Measurements from ENCODE around the gene ZNF320. TPM values are rescaled to one million over a fixed set of nuclear protein-coding genes. Genes with fewer than 3 reads are reported as not detected.
"Not testable (repeated sequence)": the region's sequence is repeated elsewhere in the genome, so short reads cannot be mapped to it uniquely, and the experiment has no call there.

The ZNF320 gene
- total and polyA plus RNA-seq, 2 donors: 9.7 to 22.9 TPM

GRCh38 chr19:52936954-52937325, 39.5 kb upstream of the ZNF320 start:
- Histone ChIP-seq H3K27ac (ENCODE audit: low read depth) (no peak overlapping the region), H3K4me3 (ENCODE audit: low read depth, low read length) (no peak overlapping the region), H3K4me1 (ENCODE audit: insufficient read depth) (no peaks in the 10 kb centered on the region), H3K36me3 (ENCODE audit: insufficient read depth) (no peaks in the 10 kb centered on the region)
- DNase-seq (ENCODE audit: extremely low spot score): no peak
- WGBS: 84% methylated on average over 7 of the region's 7 CpGs

DNA sequence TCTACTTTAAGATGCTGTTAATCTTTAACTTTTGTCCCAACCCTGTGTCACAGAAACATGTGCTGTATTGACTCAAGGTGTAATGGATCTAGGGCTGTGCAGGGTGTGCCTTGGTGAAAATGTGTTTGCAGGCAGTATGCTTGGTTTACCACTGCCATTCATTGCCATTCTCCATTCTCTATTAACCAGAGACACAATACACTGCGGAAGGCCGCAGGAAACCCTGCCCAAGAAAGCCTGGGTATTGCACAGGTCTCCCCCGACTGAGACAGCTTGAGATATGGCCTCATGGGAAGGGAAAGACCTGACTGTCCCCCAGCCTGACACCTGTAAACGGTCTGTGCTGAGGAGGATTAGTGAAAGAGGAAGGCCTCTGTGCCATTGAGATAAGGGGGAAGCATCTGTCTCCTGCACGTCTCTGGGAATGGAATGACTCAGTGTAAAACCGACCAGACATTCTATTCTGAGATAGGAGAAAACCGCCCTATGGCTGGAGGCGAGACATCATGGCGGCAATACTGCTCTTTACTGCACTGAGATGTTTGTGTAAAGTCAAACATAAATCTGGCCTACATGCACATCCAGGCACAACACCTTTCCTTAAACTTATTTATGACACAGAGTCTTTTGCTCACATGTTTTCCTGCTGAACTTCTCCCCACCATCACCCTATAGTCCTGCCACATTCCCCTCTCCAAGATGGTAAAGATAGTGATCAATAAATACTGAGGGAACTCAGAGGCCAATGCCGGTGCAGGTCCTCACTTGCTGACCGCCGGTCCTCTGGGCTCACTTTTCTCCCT, 38.9 kb upstream of the ZNF320 start:
- Histone ChIP-seq H3K36me3 (ENCODE audit: insufficient read depth) (no peaks in the 10 kb centered on the region), H3K4me3 (ENCODE audit: low read depth, low read length) (no peak overlapping the region), H3K27ac (ENCODE audit: low read depth) (no peak overlapping the region), H3K4me1 (ENCODE audit: insufficient read depth) (no peaks in the 10 kb centered on the region)
- DNase-seq (ENCODE audit: extremely low spot score): peak; percentile 60
- WGBS: 57% methylated on average over 12 of the region's 12 CpGs

GRCh38 chr19:52935434-52935833, 38.0 kb upstream of the ZNF320 start:
- H3K27ac ChIP-seq (ENCODE audit: low read depth): no peak overlapping the region
- DNase-seq (ENCODE audit: extremely low spot score): no peak
- no peaks in the 10 kb centered on the region for H3K4me1 ChIP-seq (ENCODE audit: insufficient read depth)
- no peaks in the 10 kb centered on the region for H3K36me3 ChIP-seq (ENCODE audit: insufficient read depth)
- WGBS: 72% methylated on average over 8 of the region's 8 CpGs
- no peak overlapping the region for H3K4me3 ChIP-seq (ENCODE audit: low read depth, low read length)

GRCh38 chr19:52924641-52925040, 27.2 kb upstream of the ZNF320 start:
- not testable (repeated sequence) for H3K36me3 ChIP-seq (ENCODE audit: insufficient read depth); H3K27ac ChIP-seq (ENCODE audit: low read depth); H3K4me1 ChIP-seq (ENCODE audit: insufficient read depth); DNase-seq (ENCODE audit: extremely low spot score); H3K4me3 ChIP-seq (ENCODE audit: low read depth, low read length)
- 90% methylated on average over 9 of the region's 9 CpGs for WGBS

DNA sequence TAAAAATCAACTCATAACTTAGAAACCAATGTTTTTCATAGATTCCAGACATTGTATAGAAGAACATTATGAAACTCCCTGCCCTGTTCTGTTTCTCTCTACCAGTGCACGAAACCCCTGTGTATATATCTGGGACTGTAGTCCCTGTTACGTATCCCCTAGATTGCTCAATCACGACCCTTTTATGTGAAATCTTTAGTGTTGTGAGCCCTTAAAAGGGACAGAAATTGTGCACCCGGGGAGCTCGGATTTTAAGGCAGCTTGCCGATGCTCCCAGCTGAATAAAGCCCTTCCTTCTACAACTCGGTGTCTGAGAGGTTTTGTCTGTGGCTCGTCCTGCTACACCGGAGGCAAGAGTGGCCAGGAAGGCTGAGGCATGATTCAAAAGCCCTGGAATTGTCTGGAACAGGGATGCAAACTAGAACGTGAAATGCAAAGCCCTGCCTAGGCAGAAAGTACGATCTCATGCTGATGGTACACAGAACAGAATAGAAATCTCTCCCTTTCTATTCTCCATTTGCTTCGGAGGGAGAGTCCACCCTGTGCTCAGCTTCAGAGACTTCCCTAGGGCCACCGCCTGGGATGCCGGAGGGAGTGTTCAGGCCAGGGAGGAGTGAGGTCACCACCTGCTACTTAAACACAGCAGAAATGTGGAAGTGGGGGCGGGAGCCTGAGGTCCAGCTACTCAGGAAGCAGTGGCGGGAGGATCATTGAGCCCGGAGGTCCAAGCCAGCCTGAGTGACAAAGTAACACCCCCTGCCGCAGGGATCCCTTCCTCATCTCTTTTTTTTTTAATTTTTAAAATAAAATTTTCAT, 26.6 kb upstream of the ZNF320 start:
- H3K36me3 ChIP-seq (ENCODE audit: insufficient read depth): peaks cover 1% of the 10 kb centered on the region
- no peaks in the 10 kb centered on the region for H3K4me1 ChIP-seq (ENCODE audit: insufficient read depth)
- peak overlapping the region; percentile 86 for H3K27ac ChIP-seq (ENCODE audit: low read depth)
- 42% methylated on average over 18 of the region's 18 CpGs for WGBS
- DNase-seq (ENCODE audit: extremely low spot score): no peak
- H3K4me3 ChIP-seq (ENCODE audit: low read depth, low read length): peak overlapping the region; percentile 56

DNA sequence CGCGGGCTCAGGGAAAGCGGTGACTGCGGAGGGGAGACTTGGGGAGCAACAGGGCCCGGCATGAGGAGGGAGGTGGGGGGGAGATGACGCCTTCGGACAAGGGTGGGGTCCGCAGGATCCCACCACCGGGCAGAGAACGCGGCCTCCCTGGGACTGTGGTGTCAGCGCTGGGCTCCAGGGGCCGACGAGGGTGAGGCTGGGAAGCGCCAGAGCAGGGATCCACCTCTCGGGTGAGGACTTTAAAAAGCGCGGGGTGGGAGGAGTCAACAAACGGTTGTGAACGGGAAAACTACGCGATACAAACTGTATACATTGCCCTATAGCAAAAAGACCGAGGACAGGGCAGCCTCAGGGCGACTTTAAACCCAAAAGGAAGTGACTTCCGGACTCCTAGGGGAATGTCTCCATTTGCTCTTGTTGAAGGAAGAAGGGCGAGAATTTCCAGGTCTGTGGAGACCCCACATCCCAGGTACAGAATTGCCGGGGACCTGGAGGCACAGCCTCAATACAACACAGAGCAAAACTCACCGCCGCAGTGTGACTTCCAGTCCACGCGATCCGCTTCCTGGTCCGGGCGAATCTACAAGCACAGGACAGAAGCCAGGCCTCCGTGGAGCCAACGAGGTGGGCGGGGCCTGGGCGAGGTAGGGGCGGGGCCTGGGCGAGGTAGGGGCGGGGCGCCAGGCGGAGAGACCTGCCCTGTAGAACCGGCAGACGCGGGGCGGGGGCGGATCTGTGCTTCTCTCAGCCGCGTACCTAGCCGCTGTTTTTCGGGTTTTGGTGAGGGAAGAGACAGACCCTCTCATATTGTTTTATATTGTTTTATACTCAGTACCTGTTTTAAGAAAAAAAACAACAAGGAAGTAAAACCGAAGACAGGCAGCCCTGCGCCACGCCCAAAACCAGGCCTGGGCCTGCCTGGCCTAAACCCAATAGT, 25.7 kb upstream of the ZNF320 start, which contains the start of gene ZNF888:
Gene ZNF888 (minus strand): TSS at position 588 of the 937 bp plus-strand sequence. CDS start 5,555 bp downstream, outside the sequence.
- peak within 1 kb of the TSS; percentile 86 for H3K27ac ChIP-seq (ENCODE audit: low read depth)
- H3K4me1 ChIP-seq (ENCODE audit: insufficient read depth): no peaks in the 10 kb centered on the region
- H3K4me3 ChIP-seq (ENCODE audit: low read depth, low read length): peak within 1 kb of the TSS; percentile 56
- WGBS: 2% methylated on average over 55 of the region's 55 CpGs
- no peaks in the 10 kb centered on the region for H3K36me3 ChIP-seq (ENCODE audit: insufficient read depth)
- peak; percentile 77 for DNase-seq (ENCODE audit: extremely low spot score)

DNA sequence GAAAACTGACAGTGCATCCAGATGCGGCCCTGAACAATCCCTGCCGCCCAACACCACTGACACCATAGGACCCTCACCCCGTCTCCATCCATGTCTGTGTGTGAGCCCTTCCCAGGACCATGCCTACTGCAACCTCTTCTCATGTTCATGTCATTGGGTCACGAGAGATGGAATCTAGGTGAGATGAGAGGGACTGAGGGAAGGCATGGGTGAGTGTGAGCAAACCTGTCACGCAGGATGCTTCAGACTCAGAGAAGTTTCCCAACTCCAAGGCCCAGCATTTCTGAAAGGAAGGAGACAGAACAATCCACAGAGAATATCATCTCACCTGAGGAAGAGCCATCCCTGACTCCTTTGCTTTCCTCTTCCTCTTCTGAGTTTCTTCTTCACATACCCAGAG, 20.1 kb upstream of the ZNF320 start:
- no peak overlapping the region for H3K27ac ChIP-seq (ENCODE audit: low read depth)
- no peaks in the 10 kb centered on the region for H3K36me3 ChIP-seq (ENCODE audit: insufficient read depth)
- H3K4me1 ChIP-seq (ENCODE audit: insufficient read depth): no peaks in the 10 kb centered on the region
- H3K4me3 ChIP-seq (ENCODE audit: low read depth, low read length): no peak overlapping the region
- no peak for DNase-seq (ENCODE audit: extremely low spot score)
- 97% methylated on average over 5 of the region's 5 CpGs for WGBS

- 92% methylated on average over 1 of the region's 1 CpG for WGBS
- H3K27ac ChIP-seq (ENCODE audit: low read depth): no peak overlapping the region
- H3K36me3 ChIP-seq (ENCODE audit: insufficient read depth): peaks cover 3% of the 10 kb centered on the region
These were observed 13.2 kb upstream of the ZNF320 start for GRCh38 chr19:52910648-52911047.

DNA sequence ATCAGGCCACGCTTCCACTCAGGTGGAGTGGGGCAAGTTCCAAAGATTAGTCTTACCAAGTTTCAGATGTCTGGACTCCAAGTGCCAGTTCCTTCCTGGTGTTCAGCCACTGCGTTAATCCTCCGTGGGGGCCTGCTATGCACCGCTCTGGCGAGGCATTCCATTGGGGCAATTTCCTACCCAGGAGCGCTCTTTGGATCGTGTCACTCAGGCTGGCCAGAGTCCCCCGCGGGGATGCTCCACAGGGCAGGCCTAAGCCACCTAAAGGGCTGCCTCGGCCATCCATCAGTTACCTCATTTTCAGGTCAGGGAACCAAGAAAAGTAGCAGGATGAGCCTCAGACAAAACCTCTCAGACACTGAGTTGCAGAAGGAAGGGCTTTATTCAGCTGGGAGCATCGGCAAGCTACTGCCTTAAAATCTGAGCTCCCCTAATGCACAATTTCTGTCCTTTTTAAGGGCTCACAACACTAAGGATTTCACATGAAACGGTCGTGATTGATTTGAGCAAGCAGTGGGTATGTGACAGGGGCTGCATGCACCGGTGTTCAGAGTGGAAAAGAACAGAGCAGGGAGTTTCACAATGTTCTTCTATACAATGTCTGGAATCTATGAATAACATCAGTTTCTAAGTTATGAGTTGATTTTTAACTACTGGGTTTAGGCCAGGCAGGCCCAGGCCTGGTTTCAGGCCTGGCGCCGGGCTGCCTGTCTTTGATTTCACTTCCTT, 6.8 kb upstream of the ZNF320 start:
- WGBS: 75% methylated on average over 16 of the region's 16 CpGs

More at GRCh38 chr19:52910648-52911047, 13.2 kb upstream of the ZNF320 start:
- Histone ChIP-seq H3K4me1 (ENCODE audit: insufficient read depth) (no peaks in the 10 kb centered on the region), H3K4me3 (ENCODE audit: low read depth, low read length) (no peak overlapping the region)
- DNase-seq (ENCODE audit: extremely low spot score): no peak

DNA sequence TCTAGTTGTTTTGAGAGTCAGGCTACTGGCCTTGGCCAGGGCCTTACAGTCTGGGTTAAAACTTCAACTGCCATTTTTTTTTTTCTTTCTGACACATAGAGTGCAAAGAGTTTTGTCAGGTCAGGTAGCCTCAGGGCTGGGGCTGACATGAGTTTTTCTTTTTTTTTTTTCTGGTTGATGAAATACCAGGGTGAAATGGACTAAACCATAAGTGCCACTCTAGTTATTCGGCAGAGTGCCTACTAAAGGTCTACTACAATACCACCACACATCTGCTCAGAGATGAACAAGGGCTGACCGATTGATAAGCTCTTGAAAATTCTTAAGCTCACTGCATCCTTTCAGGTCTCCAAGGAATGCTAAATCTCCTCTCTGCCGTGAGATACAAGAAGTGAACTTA, 4.4 kb upstream of the ZNF320 start:
- DNase-seq (ENCODE audit: extremely low spot score): no peak
- 77% methylated on average over 3 of the region's 3 CpGs for WGBS
- H3K36me3 ChIP-seq (ENCODE audit: insufficient read depth): no peaks in the 10 kb centered on the region
- no peak overlapping the region for H3K4me3 ChIP-seq (ENCODE audit: low read depth, low read length)
- H3K27ac ChIP-seq (ENCODE audit: low read depth): no peak overlapping the region
- H3K4me1 ChIP-seq (ENCODE audit: insufficient read depth): no peaks in the 10 kb centered on the region

More for the DNA sequence above, 6.8 kb upstream of the ZNF320 start:
- not testable (repeated sequence) for H3K27ac ChIP-seq (ENCODE audit: low read depth); H3K36me3 ChIP-seq (ENCODE audit: insufficient read depth); DNase-seq (ENCODE audit: extremely low spot score); H3K4me3 ChIP-seq (ENCODE audit: low read depth, low read length); H3K4me1 ChIP-seq (ENCODE audit: insufficient read depth)

- 89% methylated on average over 10 of the region's 10 CpGs for WGBS
- H3K4me1 ChIP-seq (ENCODE audit: insufficient read depth); H3K4me3 ChIP-seq (ENCODE audit: low read depth, low read length); H3K36me3 ChIP-seq (ENCODE audit: insufficient read depth); DNase-seq (ENCODE audit: extremely low spot score); H3K27ac ChIP-seq (ENCODE audit: low read depth): not testable (repeated sequence)
These were observed 1.2 kb upstream of the ZNF320 start for GRCh38 chr19:52898596-52898995.

DNA sequence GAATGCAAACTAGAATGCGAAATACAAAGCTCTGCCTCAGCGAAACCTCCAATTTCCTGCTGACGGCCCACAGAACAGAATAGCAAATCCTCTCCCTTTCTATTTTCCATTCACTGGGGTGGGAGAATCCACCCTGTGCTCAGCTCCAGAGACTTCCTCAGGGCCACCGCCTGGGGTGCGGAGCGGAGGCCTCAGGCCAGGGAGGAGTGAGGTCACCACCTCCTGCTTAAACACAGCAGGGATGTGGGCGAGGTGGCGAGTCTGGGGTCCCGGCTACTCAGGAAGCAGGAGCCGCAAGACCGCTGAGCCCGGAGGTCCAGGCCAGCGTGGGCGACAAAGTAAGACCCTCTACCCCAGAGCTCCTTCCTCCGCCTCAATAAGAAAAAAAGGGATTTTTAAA, 666 bp upstream of the ZNF320 start:
- Histone ChIP-seq H3K4me3 (ENCODE audit: low read depth, low read length) (no peak overlapping the region), H3K36me3 (ENCODE audit: insufficient read depth) (no peaks in the 10 kb centered on the region), H3K27ac (ENCODE audit: low read depth) (peak overlapping the region; percentile 53), H3K4me1 (ENCODE audit: insufficient read depth) (no peaks in the 10 kb centered on the region)
- WGBS: 74% methylated on average over 15 of the region's 15 CpGs
- DNase-seq (ENCODE audit: extremely low spot score): no peak
